Stomach smooth muscle (tissue), 2 donors: ENCODE data around the gene PRKCQ.
"Not testable (repeated sequence)": the region's sequence is repeated elsewhere in the genome, so short reads cannot be mapped to it uniquely, and the experiment has no call there.

ENCODE experiments used
- H3K27ac ChIP-seq: one replicate; pipeline ENCODE4 v1.7.0; 2013; ENCODE audit warnings: mild to moderate bottlenecking, low read length, inconsistent platforms
- H3K27me3 ChIP-seq, 2 donors: one replicate each; pipeline ENCODE4 v1.7.0; 2013; ENCODE audit warnings: low read length in 2 of 2; ENCODE audit not compliant: insufficient read depth in 2 of 2, control insufficient read depth in 1 of 2
- H3K36me3 ChIP-seq, 2 donors: one replicate each; pipeline ENCODE4 v1.7.0; 2013; ENCODE audit warnings: low read length in 2 of 2; ENCODE audit not compliant: control insufficient read depth in 2 of 2, insufficient read depth in 2 of 2
- H3K4me1 ChIP-seq: one replicate; pipeline ENCODE4 v1.7.0; 2013; ENCODE audit warnings: low read length; ENCODE audit not compliant: control insufficient read depth, insufficient read depth
- H3K4me3 ChIP-seq, 2 donors: one replicate each; pipeline ENCODE4 v1.7.0; 2013; ENCODE audit warnings: low read length in 2 of 2
- H3K9ac ChIP-seq, 2 donors: one replicate each; pipeline ENCODE4 v1.7.0; 2013; ENCODE audit warnings: low read length in 2 of 2, mild to moderate bottlenecking in 1 of 2
- H3K9me3 ChIP-seq, 2 donors: one replicate each; pipeline ENCODE4 v1.7.0; 2013; ENCODE audit warnings: low read length in 2 of 2; ENCODE audit not compliant: control insufficient read depth in 2 of 2
- donor health status: healthy.
- donor health status: Pancreatic carcinoma.

Gene PRKCQ

DNA sequence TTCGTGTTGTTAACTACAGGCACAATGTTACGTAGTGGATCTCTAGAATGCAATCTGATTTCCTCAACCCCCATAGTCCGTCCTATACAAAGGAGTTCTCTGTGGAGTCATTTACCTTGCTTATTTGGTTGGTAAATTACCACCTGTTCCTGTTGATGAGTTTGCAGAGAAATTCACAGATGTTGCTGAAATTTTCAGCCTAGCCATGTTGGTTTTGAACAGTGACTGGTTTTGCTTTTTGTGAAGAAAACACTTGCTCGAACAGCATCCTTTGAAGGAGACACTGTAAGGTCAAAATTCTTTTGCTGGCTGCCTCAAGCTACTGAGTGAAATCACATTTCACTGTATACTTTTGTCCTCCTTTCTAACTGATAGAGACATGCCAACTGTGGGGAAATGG lies 15.4 kb upstream of the PRKCQ start:
- Histone ChIP-seq H3K27me3 (no peaks in the 10 kb centered on the region), H3K4me3 (no peak overlapping the region), H3K27ac (no peak overlapping the region), H3K36me3 (no peaks in the 10 kb centered on the region), H3K9ac (no peak overlapping the region), H3K4me1 (no peaks in the 10 kb centered on the region), H3K9me3 (no peaks in the 10 kb centered on the region)

DNA sequence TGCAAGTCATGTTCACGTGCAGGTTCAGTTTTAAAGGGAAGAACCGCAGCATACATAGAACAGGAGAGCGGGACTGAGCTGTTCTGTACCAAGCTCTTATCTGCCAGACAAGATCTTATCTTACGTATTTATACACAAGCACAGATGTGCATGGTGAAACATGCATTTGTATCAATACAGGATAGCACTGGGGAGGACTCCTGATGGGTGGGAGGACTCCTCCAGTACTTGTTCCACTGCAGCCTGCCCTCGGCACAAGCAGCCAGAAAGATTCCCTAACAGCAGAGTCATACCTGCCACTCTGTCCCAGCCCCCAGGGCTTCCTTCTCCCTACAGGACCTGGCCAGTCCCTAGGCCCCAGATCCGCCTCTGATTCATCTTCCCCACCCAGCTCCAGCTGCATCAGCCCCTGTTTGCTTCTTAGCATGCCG lies 13.2 kb upstream of the PRKCQ start:
- Histone ChIP-seq H3K9me3 (no peaks in the 10 kb centered on the region), H3K4me1 (no peaks in the 10 kb centered on the region), H3K27me3 (no peaks in the 10 kb centered on the region), H3K27ac (no peak overlapping the region), H3K36me3 (no peaks in the 10 kb centered on the region), H3K4me3 (no peak overlapping the region), H3K9ac (no peak overlapping the region)

DNA sequence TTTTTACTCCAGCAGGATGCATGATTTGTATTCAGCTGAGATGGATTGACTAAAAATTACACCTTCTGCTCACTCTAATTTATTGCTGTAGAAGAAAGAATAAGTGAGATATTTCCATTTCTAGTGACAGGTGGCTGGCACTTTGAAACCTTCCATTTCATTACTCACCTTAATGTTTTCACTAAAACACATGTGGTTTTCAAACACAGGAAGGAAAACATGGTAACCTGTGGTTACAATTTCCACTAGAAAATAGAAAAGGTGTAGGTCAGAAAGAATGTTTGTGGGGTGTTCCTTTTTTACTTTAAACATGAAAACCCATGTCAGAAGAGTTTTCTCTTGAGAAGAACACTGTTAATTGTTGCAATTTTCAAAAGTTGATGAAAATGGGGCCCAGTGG lies 12.0 kb upstream of the PRKCQ start:
- H3K27ac ChIP-seq, result no peak overlapping the region
- H3K9me3 ChIP-seq, result no peaks in the 10 kb centered on the region
- H3K9ac ChIP-seq, result no peak overlapping the region
- no peak overlapping the region for H3K4me3 ChIP-seq
- no peaks in the 10 kb centered on the region for H3K4me1 ChIP-seq
- H3K27me3 ChIP-seq, result no peaks in the 10 kb centered on the region
- H3K36me3 ChIP-seq, result no peaks in the 10 kb centered on the region

DNA sequence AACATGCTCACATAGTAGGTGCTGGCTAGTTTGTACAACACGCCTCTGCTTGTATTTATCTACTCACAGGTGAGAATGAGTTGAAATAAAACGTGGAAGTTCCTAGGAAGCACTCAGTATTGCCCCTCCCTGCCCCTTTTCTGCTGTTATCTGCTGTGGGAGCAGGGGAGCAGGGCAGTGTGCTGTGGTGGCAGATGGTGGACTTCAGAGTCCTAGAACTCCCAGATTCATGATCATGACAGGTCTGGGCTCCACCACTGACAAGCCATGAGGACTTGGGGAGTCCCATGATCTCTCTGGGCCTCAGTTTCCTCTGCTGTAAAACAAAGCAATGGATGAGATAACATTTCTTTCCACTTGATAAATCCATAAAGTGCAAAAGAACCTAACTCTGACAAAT lies 11.6 kb upstream of the PRKCQ start:
- Histone ChIP-seq H3K27ac (no peak overlapping the region), H3K9ac (no peak overlapping the region), H3K27me3 (no peaks in the 10 kb centered on the region)

DNA sequence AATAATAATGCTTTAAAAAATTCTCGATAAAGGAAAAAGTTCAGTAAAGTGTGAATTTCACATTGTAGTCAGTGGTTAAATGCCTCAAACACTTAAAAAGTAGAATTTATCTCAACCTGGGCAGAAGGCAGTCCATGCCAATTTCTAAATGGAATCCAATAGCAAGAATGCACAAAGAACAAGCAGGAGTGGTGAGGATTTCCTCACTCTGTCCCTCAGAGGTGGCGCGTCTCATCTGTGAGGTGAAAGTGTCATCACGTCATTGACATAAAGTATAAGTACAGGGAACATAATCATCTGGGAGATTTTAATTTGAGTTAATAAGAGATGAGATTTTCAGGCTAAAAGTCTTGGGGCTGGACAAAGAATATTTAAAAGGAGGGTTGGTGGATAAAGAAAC lies 10.0 kb upstream of the PRKCQ start:
- H3K4me1 ChIP-seq, result no peaks in the 10 kb centered on the region
- no peaks in the 10 kb centered on the region for H3K36me3 ChIP-seq
- H3K9me3 ChIP-seq, result no peaks in the 10 kb centered on the region
- H3K9ac ChIP-seq, result no peak overlapping the region
- no peak overlapping the region for H3K4me3 ChIP-seq
- H3K27ac ChIP-seq, result no peak overlapping the region
- no peaks in the 10 kb centered on the region for H3K27me3 ChIP-seq

More for the DNA sequence above, 11.6 kb upstream of the PRKCQ start:
- Histone ChIP-seq H3K4me3 (no peak overlapping the region), H3K9me3 (no peaks in the 10 kb centered on the region), H3K36me3 (no peaks in the 10 kb centered on the region), H3K4me1 (no peaks in the 10 kb centered on the region)

DNA sequence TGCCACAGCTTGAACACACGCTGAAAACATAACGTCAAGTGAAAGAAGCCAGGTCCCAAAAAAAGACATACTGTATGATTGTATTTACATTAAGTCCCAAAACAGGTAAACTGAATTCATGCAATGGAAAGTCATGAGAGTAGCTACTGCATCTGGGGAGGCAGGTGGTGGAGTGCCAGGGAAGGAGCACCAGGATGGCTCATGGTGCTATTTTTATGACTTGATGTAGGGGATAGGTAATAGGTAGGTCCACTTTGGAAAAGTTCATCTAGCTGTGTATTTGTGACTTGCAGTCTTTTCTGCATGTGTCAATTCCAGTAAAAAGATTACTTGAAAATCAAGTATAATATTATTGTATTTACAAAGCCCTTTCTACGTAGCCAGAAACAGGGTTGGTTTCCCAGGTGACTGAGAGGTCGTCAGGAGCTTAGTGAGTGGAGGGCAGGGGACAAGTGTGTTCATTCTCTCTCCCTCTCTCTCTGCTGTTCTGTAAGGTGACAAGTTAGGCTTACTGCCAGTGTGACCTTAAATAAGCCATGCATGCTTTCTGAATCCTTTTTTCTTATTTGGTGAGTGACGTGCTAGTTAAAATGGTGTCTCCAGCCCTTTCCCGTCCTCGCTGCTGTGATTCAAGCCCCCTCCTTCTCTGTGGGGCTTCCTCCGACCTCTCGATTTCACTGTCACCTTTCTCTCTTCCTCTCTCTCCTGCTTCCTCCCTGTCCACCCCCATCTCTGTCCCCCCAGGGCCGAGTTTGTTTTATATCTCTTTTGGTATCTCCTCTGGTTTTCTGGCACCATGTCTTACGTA lies 9.4 kb upstream of the PRKCQ start:
- Histone ChIP-seq H3K27me3 (no peaks in the 10 kb centered on the region), H3K9ac (no peak overlapping the region), H3K4me3 (no peak overlapping the region), H3K9me3 (no peaks in the 10 kb centered on the region), H3K36me3 (no peaks in the 10 kb centered on the region), H3K27ac (no peak overlapping the region), H3K4me1 (no peaks in the 10 kb centered on the region)

DNA sequence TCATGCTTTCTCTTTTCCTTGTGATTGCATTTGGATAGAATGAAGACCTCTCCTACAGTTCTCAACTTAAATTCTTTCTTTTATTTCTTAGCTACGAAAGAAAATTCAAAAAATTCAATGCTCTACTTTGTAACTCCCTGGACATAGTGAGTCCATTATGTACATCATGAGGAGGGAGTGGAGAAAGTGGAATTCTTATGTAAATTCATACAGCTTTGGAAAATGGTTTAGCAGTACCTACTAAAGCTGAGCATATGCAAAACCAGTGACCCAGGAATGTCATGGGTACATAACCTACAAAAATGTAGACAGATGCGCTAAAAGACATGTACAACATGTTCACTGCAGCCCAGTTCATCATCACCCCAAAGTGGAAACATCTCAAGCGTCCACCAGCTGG lies 8.8 kb upstream of the PRKCQ start:
- H3K27me3 ChIP-seq, result no peaks in the 10 kb centered on the region
- no peak overlapping the region for H3K9ac ChIP-seq
- H3K36me3 ChIP-seq, result no peaks in the 10 kb centered on the region
- H3K4me1 ChIP-seq, result no peaks in the 10 kb centered on the region
- H3K27ac ChIP-seq, result no peak overlapping the region
- H3K9me3 ChIP-seq, result no peaks in the 10 kb centered on the region
- H3K4me3 ChIP-seq, result no peak overlapping the region

DNA sequence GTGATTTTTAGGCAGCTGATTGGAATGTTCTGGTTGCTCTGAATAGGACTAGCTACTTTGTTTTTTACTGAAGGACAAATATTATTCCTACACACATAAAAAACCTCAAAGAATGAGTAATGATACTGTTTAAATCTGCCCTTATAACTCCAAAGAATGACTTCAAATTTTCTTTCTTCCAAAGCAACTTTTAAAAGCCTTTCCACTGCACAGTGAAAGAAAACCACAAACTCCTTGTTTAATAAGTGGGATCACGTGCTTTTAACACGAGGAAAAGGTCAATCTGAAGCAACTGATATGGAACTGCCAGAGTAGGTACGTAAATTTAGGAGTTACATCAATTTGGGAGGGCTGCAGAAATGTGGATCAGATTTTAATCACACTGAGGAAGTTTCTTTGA lies 8.0 kb upstream of the PRKCQ start:
- Histone ChIP-seq H3K4me1 (no peaks in the 10 kb centered on the region), H3K27me3 (no peaks in the 10 kb centered on the region), H3K9me3 (no peaks in the 10 kb centered on the region), H3K9ac (no peak overlapping the region), H3K36me3 (no peaks in the 10 kb centered on the region), H3K4me3 (no peak overlapping the region), H3K27ac (no peak overlapping the region)

DNA sequence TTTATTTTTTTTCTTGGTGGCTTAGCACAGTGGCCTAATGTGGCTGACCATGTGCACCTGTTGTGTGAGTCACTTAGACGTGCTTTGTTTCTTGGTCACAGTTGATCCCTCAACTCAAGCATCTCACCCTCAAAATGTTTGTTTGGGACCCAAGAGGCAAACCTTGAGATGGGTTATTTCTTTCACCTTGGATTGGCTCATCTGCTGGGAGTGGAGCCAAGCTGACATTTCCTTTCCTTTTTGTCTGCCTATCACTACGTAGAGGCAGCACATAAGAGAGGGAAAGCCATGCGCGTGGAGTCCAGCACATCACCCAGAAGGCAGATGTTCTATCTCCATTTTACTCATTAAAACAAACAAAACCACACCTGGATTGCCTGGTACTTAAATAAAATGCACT lies 6.4 kb upstream of the PRKCQ start:
- no peaks in the 10 kb centered on the region for H3K9me3 ChIP-seq
- no peak overlapping the region for H3K4me3 ChIP-seq
- H3K27ac ChIP-seq, result no peak overlapping the region
- H3K36me3 ChIP-seq, result no peaks in the 10 kb centered on the region
- no peaks in the 10 kb centered on the region for H3K4me1 ChIP-seq
- H3K27me3 ChIP-seq, result no peaks in the 10 kb centered on the region
- no peak overlapping the region for H3K9ac ChIP-seq

DNA sequence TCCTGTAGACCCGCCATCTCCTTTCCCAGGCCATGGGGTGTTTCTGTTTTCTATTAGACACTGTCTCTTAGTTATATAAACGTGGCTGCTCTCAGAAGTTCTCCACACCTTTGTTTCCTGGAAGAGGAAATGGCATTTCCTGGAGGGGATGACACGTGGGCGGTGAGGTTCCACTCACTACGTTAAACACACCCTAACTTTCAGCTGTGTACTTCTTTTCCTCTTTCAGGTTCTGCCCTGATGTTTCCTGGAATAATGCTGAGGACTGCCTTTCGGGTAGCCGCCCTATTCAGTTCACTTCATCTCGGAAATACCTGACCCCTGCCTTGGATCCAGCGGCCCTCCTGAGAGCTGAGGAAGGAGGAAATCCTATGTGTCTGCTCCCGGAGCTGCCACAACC lies 3.4 kb upstream of the PRKCQ start:
- Histone ChIP-seq H3K9me3 (no peaks in the 10 kb centered on the region), H3K4me1 (peaks cover 6% of the 10 kb centered on the region), H3K27ac (no peak overlapping the region), H3K36me3 (no peaks in the 10 kb centered on the region), H3K4me3 (no peak overlapping the region), H3K9ac (no peak overlapping the region), H3K27me3 (peaks cover 8 to 9% of the 10 kb centered on the region in 2 donors)

DNA sequence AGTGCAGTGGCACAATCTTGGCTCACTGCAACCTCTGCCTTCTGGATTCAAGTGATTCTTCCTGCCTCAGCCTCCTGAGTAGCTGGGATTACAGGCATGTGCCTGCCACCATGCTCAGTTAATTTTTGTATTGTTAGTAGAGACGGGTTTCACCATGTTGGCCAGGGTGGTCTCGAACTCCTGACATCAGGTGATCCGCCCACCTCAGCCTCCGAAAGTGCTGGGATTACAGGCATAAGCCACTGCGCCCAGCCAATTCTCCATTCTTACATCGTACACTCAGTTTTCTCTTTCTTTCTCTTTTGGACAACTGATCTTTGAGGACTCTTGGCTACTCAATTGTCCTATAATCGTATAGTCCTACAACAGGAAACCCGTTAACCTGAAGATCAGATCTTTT lies 2.8 kb upstream of the PRKCQ start:
- H3K27me3 ChIP-seq, result peaks cover 10 to 15% of the 10 kb centered on the region in 2 donors
- not testable (repeated sequence) for H3K27ac ChIP-seq, H3K9ac ChIP-seq, H3K4me1 ChIP-seq, H3K4me3 ChIP-seq, H3K9me3 ChIP-seq, H3K36me3 ChIP-seq
